ENCODE results near the gene ETV4. TPM values are rescaled to one million over a fixed set of nuclear protein-coding genes. Genes with fewer than 3 reads are reported as not detected.

Gene ETV4
- total and polyA plus RNA-seq, 2 experiments from 2014 or later: 10.7 to 14.8 TPM

DNA sequence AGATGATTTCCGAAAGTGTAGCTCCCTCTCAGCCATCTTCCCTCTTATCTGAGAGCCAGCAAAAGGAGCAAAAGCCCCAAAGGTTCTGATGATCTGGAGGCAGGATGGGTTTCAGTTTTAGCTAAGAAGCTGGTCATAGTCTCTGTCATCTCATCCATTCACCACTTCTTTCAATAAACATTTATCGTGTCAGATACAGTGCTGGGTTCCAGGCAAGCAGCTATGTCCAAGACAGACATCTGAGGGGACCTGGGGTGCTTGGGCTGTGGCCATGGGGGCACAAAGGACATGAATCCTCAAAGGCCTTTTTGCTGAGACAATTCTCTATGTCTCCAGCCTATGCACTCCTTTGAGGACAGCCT lies 1.0 kb upstream of the ETV4 start:
- TF ChIP-seq EZH2 (IDR thresholded peaks at IDR 0.05; ENCODE audit: borderline replicate concordance) (no peak), EZH2phosphoT487 (IDR thresholded peaks at IDR 0.05; ENCODE audit: low read depth, severe bottlenecking, unreplicated experiment) (no peak)
- TF ChIP-seq, protein P1, sequence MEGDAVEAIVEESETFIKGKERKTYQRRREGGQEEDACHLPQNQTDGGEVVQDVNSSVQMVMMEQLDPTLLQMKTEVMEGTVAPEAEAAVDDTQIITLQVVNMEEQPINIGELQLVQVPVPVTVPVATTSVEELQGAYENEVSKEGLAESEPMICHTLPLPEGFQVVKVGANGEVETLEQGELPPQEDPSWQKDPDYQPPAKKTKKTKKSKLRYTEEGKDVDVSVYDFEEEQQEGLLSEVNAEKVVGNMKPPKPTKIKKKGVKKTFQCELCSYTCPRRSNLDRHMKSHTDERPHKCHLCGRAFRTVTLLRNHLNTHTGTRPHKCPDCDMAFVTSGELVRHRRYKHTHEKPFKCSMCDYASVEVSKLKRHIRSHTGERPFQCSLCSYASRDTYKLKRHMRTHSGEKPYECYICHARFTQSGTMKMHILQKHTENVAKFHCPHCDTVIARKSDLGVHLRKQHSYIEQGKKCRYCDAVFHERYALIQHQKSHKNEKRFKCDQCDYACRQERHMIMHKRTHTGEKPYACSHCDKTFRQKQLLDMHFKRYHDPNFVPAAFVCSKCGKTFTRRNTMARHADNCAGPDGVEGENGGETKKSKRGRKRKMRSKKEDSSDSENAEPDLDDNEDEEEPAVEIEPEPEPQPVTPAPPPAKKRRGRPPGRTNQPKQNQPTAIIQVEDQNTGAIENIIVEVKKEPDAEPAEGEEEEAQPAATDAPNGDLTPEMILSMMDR (IDR thresholded peaks at IDR 0.05; ENCODE audit: poor library complexity): no peak
- Histone ChIP-seq H3K4me3 (no peak overlapping the region), H3K9me2 (replicated peaks; ENCODE audit: insufficient read depth) (no peaks in the 10 kb centered on the region), H2AFZ (no peak overlapping the region), H4K20me1 (ENCODE audit: insufficient read depth, poor library complexity, severe bottlenecking) (no peaks in the 10 kb centered on the region), H3K4me2 (no peak overlapping the region), H3K27ac (no peak overlapping the region), H3K27me3 (peaks cover 26% of the 10 kb centered on the region), H3K79me2 (no peaks in the 10 kb centered on the region), H3K36me3 (replicated peaks; ENCODE audit: insufficient read depth, low read depth) (no peaks in the 10 kb centered on the region), H3K4me1 (ENCODE audit: insufficient read depth) (peaks cover 19% of the 10 kb centered on the region), H3K9me3 (ENCODE audit: low read depth) (no peaks in the 10 kb centered on the region)
- 70% methylated on average over 2 of the region's 2 CpGs for WGBS (ENCODE audit: low lambda C conversion rate, missing lambda C conversion rate)
- DNase-seq (ENCODE audit: low spot score): no peak

GRCh38 chr17:43545383-43545632 lies 832 bp downstream of the ETV4 start:
- peak overlapping the region; percentile 59 for H3K4me3 ChIP-seq
- H3K27ac ChIP-seq: peak overlapping the region; percentile 72
- TF ChIP-seq EZH2 (IDR thresholded peaks at IDR 0.05; ENCODE audit: borderline replicate concordance): no peak
- no peak for TF ChIP-seq EZH2phosphoT487 (IDR thresholded peaks at IDR 0.05; ENCODE audit: low read depth, severe bottlenecking, unreplicated experiment)
- TF ChIP-seq, protein P1 (IDR thresholded peaks at IDR 0.05; ENCODE audit: poor library complexity): no peak
- peak overlapping the region; percentile 43 for H2AFZ ChIP-seq
- no peaks in the 10 kb centered on the region for H4K20me1 ChIP-seq (ENCODE audit: insufficient read depth, poor library complexity, severe bottlenecking)
- H3K27me3 ChIP-seq: peaks cover 26% of the 10 kb centered on the region
- peak overlapping the region; percentile 99 for H3K4me2 ChIP-seq
- H3K79me2 ChIP-seq: no peaks in the 10 kb centered on the region
- 2% methylated on average over 5 of the region's 21 CpGs for WGBS (ENCODE audit: low lambda C conversion rate, missing lambda C conversion rate)
- H3K4me1 ChIP-seq (ENCODE audit: insufficient read depth): peaks cover 15% of the 10 kb centered on the region
- no peaks in the 10 kb centered on the region for H3K36me3 ChIP-seq (replicated peaks; ENCODE audit: insufficient read depth, low read depth)
- no peak for DNase-seq (ENCODE audit: low spot score)
- H3K9me3 ChIP-seq (ENCODE audit: low read depth): no peaks in the 10 kb centered on the region
- H3K9me2 ChIP-seq (replicated peaks; ENCODE audit: insufficient read depth): no peaks in the 10 kb centered on the region

DNA sequence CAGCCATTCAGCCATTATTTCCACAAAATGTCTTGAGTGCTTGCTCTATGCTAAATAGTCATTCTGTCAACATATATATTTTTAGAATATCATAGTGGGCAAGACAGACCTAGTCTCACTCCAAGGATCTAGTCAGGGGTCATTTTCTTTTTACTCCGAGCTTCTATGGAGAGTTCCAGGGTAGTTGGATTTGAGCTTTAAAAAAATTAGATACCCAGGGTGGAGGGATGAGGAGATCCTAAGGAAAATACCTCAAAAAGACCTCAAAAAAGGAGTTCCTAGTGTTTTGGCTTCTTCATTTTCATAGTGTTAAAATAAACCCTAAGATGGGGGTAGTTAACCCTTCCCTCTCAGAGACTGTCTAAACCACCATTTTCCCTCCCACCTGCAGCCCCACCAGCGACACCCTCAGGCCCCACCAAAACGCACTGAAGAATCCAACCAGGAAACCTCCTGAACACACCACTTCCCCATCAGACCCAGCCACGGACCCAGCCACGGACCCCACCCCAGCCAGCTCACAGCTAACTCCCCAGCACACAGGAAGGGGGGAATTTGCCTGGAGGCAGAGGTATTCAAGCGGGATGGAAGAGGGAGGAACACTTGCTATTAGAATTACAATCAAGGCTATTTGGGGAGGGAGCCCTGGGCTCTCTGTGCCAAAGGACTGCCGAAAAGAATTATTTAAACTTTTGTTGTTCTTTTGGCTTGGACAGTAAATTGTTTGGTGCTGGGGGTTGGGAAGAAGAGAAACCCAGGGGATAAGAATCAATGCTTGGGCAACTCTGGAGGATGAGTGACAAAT lies 2.2 kb downstream of the ETV4 start:
- WGBS (ENCODE audit: low lambda C conversion rate, missing lambda C conversion rate): 20% methylated on average over 7 of the region's 7 CpGs
- DNase-seq (ENCODE audit: low spot score): no peak
- Histone ChIP-seq H3K79me2 (no peaks in the 10 kb centered on the region), H3K9me3 (ENCODE audit: low read depth) (no peaks in the 10 kb centered on the region), H2AFZ (no peak overlapping the region), H3K36me3 (replicated peaks; ENCODE audit: insufficient read depth, low read depth) (no peaks in the 10 kb centered on the region), H4K20me1 (ENCODE audit: insufficient read depth, poor library complexity, severe bottlenecking) (no peaks in the 10 kb centered on the region), H3K9me2 (replicated peaks; ENCODE audit: insufficient read depth) (no peaks in the 10 kb centered on the region), H3K4me3 (no peak overlapping the region), H3K27ac (peak overlapping the region; percentile 50), H3K4me1 (ENCODE audit: insufficient read depth) (peaks cover 15% of the 10 kb centered on the region), H3K27me3 (peaks cover 26% of the 10 kb centered on the region), H3K4me2 (peak overlapping the region; percentile 99)
- TF ChIP-seq EZH2 (IDR thresholded peaks at IDR 0.05; ENCODE audit: borderline replicate concordance) (no peak), EZH2phosphoT487 (IDR thresholded peaks at IDR 0.05; ENCODE audit: low read depth, severe bottlenecking, unreplicated experiment) (no peak)
- TF ChIP-seq, protein P1 (IDR thresholded peaks at IDR 0.05; ENCODE audit: poor library complexity): no peak
